Dedifferentiated amniotic fluid mesenchymal stem cell (primary cell): ENCODE data around the gene KBTBD4.
"Not testable (repeated sequence)": the region's sequence is repeated elsewhere in the genome, so short reads cannot be mapped to it uniquely, and the experiment has no call there.

Experiments
- DNase-seq: peaks from one replicate; pipeline ENCODE4 v3.0.0-alpha.2; 2016; ENCODE audit errors: extremely low spot score

Gene KBTBD4

GRCh38 chr11:47526032-47526431 lies 52.7 kb downstream of the KBTBD4 start:
- not testable (repeated sequence) for DNase-seq

- DNase-seq = no peak
Measured at GRCh38 chr11:47524291-47524874, 54.4 kb downstream of the KBTBD4 start.

GRCh38 chr11:47523490-47524225 lies 55.1 kb downstream of the KBTBD4 start:
- peak; percentile 57 for DNase-seq
